Kidney epithelial cell (primary cell): ENCODE measurements around the gene MMP23B. TPM values are rescaled to one million over a fixed set of nuclear protein-coding genes. Genes with fewer than 3 reads are reported as not detected.
"Not testable (repeated sequence)": the region's sequence is repeated elsewhere in the genome, so short reads cannot be mapped to it uniquely, and the experiment has no call there.

Source experiments
- DNase-seq: peaks from one replicate; pipeline ENCODE4 v3.0.0-alpha.2; 2010; ENCODE audit warnings: low read depth
- H3K27me3 ChIP-seq: 2 replicates; pipeline ENCODE4 v1.6.0; 2011; ENCODE audit warnings: low read length; ENCODE audit not compliant: control insufficient read depth, insufficient read depth
- H3K36me3 ChIP-seq: 2 replicates; pipeline ENCODE4 v1.5.1; 2011; ENCODE audit warnings: low read length; ENCODE audit not compliant: control insufficient read depth, insufficient read depth
- H3K4me3 ChIP-seq: 2 replicates; pipeline ENCODE4 v1.5.1; 2011; ENCODE audit warnings: low read depth, mild to moderate bottlenecking, control low read depth, low read length
- CTCF ChIP-seq: IDR thresholded peaks from 2 replicates; pipeline ENCODE4 v1.5.1; 2011; ENCODE audit warnings: mild to moderate bottlenecking, moderate library complexity, low read length, control low read depth, inconsistent platforms; ENCODE audit not compliant: insufficient read depth, poor library complexity, severe bottlenecking
- total RNA-seq: library from RNA; depleted of rRNA; stranded (reverse); fragments of >200 nt; gene quantifications from 2 replicates; pipeline ENCODE4 v1.2.3, GENCODE V29; 2015

The MMP23B gene
- total RNA-seq, 1 donor from 2014 or later: 6.5 TPM

GRCh38 chr1:1594602-1595260 lies 37.2 kb upstream of the MMP23B start:
- DNase-seq: no peak
- no peak for TF ChIP-seq CTCF
- peaks cover 32% of the 10 kb centered on the region for H3K27me3 ChIP-seq
- no peak overlapping the region for H3K4me3 ChIP-seq
- no peaks in the 10 kb centered on the region for H3K36me3 ChIP-seq

GRCh38 chr1:1595341-1595740 lies 36.6 kb upstream of the MMP23B start:
- H3K27me3 ChIP-seq: peaks cover 34% of the 10 kb centered on the region
- H3K4me3 ChIP-seq, DNase-seq, H3K36me3 ChIP-seq: not testable (repeated sequence)

GRCh38 chr1:1596493-1597274 lies 35.3 kb upstream of the MMP23B start:
- no peak for TF ChIP-seq CTCF
- H3K27me3 ChIP-seq: peaks cover 47% of the 10 kb centered on the region
- DNase-seq: no peak
- H3K36me3 ChIP-seq: no peaks in the 10 kb centered on the region
- H3K4me3 ChIP-seq: no peak overlapping the region

GRCh38 chr1:1597275-1597930 lies 34.6 kb upstream of the MMP23B start:
- no peaks in the 10 kb centered on the region for H3K36me3 ChIP-seq
- peak; percentile 57 for TF ChIP-seq CTCF
- no peak for DNase-seq
- H3K27me3 ChIP-seq: peaks cover 48% of the 10 kb centered on the region
- H3K4me3 ChIP-seq: no peak overlapping the region

GRCh38 chr1:1598051-1598719 lies 33.8 kb upstream of the MMP23B start:
- DNase-seq: no peak
- TF ChIP-seq CTCF: no peak
- H3K27me3 ChIP-seq: peaks cover 48% of the 10 kb centered on the region

GRCh38 chr1:1598720-1599029 lies 33.3 kb upstream of the MMP23B start:
- H3K4me3 ChIP-seq: no peak overlapping the region

More at GRCh38 chr1:1598051-1598719, 33.8 kb upstream of the MMP23B start:
- Histone ChIP-seq H3K36me3 (no peaks in the 10 kb centered on the region), H3K4me3 (no peak overlapping the region)

More at GRCh38 chr1:1598720-1599029, 33.3 kb upstream of the MMP23B start:
- Histone ChIP-seq H3K36me3 (no peaks in the 10 kb centered on the region), H3K27me3 (peaks cover 52% of the 10 kb centered on the region)
- DNase-seq: no peak
- no peak for TF ChIP-seq CTCF
